GM06990 (cell line): ENCODE measurements around the gene DCDC2B.

Experiments used
- DNase-seq: peaks from one replicate; pipeline ENCODE4 v3.0.0-alpha.2; 2011; ENCODE audit not compliant: insufficient read length; ENCODE audit errors: extremely low read depth
- H3K27me3 ChIP-seq: replicated peaks from 2 replicates; pipeline ENCODE4 v1.6.0; 2011; ENCODE audit warnings: low read length; ENCODE audit not compliant: control insufficient read depth, insufficient read depth
- H3K36me3 ChIP-seq: 2 replicates; pipeline ENCODE4 v1.5.1; 2011; ENCODE audit warnings: low read length; ENCODE audit not compliant: control insufficient read depth, insufficient read depth
- H3K4me3 ChIP-seq: replicated peaks from 2 replicates; pipeline ENCODE4 v1.5.1; 2011; ENCODE audit warnings: low read depth, mild to moderate bottlenecking, control low read depth, low read length
- CTCF ChIP-seq: IDR thresholded peaks from 2 replicates; pipeline ENCODE4 v1.5.1; 2011; ENCODE audit warnings: low read length, control low read depth, mild to moderate bottlenecking, inconsistent platforms; ENCODE audit not compliant: insufficient read depth, poor library complexity, severe bottlenecking

Gene DCDC2B

DNA sequence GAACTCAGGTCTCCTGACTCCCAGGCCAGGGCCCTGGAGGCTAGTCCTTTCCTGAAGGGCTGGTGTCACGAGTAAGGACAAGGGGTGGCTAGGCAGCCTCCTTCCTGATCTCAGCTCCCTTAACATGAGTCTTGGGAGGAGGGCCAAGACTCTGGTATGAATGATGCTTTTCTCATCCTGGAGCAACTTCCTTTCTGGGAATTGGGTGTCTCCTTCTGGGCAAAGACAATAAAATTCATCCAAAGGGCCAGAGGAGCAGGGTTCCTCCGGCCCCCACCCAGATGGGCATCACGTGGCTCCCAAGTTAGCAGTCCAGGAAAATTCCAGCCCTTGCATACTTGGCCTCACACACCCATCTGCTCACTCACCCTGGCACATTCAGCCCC is 38.0 kb downstream of the DCDC2B start, which contains the start of gene FAM167B:
Gene FAM167B (plus strand): TSS at position 335 of the 386 bp plus-strand sequence. CDS start 200 bp downstream, outside the sequence.
- Histone ChIP-seq H3K27me3 (no peaks in the 10 kb centered on the region), H3K36me3 (no peaks in the 10 kb centered on the region), H3K4me3 (no peak within 1 kb of the TSS)
- TF ChIP-seq CTCF: no peak
- DNase-seq: no peak

- no peaks in the 10 kb centered on the region for H3K36me3 ChIP-seq
- TF ChIP-seq CTCF: no peak
- H3K4me3 ChIP-seq: no peak overlapping the region
- no peaks in the 10 kb centered on the region for H3K27me3 ChIP-seq
- no peak for DNase-seq
Measured at GRCh38 chr1:32247452-32247851, 38.6 kb downstream of the DCDC2B start.

GRCh38 chr1:32247983-32248889 is 39.3 kb downstream of the DCDC2B start:
- peak; percentile 98 for TF ChIP-seq CTCF
- Histone ChIP-seq H3K4me3 (no peak overlapping the region; the same call in 1 of the 2 replicates), H3K27me3 (no peaks in the 10 kb centered on the region), H3K36me3 (no peaks in the 10 kb centered on the region)
- peak; percentile 88 for DNase-seq

DNA sequence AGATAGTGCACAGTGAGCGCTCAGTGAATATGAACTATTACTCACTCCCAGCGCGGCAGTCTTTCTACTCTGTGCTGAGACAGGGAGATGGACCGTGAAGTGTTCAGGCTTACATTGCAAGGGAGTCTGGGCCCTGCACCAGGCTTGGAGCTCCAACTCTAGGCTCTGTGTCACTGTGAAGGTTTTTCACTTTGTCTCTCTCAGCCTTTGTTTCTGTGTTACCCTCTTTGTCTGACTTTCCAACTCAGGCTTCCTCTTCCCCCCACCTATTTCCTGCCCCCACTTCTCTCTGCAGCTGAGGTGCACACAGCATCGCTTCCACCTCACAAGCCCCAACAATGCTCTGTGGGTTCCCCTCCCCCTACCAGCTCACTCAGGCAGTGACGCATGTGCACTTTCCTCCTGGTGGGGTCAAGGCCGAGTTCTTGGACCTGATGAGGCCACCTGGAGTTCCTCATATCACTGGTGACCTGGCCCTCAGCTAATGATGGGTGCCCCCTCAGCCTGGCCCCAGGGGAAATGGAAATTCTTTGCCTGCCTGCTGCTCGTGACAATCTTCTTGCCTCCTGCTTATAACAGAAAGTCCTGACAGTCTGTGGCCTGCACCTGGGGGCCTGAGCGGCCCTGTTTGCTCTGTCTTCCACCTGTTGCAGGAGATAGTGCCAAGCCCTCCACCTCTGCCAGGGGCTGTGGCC is 41.1 kb downstream of the DCDC2B start:
- no peak for TF ChIP-seq CTCF
- Histone ChIP-seq H3K4me3 (no peak overlapping the region; the same call in 1 of the 2 replicates), H3K27me3 (no peaks in the 10 kb centered on the region), H3K36me3 (no peaks in the 10 kb centered on the region)
- DNase-seq: peak; percentile 88

- peak within 1 kb of the TSS; percentile 60 for H3K4me3 ChIP-seq
- peak; percentile 86 for DNase-seq
- no peak for TF ChIP-seq CTCF
- no peaks in the 10 kb centered on the region for H3K36me3 ChIP-seq
- no peaks in the 10 kb centered on the region for H3K27me3 ChIP-seq
Measured at GRCh38 chr1:32250893-32251716, 42.2 kb downstream of the DCDC2B start, which contains the start of gene LCK. TSS of gene LCK (plus strand) at chr1:32251265. CDS start at chr1:32274330, 23,065 bp downstream.
